ENCODE measurements around the gene LPP. TPM values are rescaled to one million over a fixed set of nuclear protein-coding genes. Genes with fewer than 3 reads are reported as not detected.

The LPP gene
- total RNA-seq, 2 donors from 2014 or later = 1,568 to 1,607 TPM

DNA sequence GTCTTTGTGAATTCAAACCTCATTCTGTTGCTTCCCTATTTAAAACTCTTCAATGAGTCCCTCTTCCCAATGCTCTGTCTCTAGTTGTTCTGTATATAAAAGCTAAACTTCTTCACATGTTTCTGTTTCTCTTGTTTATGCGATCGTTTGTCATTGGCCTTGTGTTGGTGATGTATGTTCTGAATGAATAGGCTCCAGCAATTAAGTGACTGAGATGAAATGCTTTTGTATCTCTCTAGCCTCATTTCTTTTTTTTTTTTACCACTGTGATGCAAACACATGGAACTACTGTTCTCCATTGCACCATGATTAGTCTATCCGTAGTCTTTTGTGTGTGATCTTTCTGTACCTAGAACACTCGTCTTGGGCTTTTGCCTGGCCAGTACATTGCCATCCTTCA, 637.4 kb downstream of the LPP start:
- Histone ChIP-seq H3K4me3 (no peak overlapping the region), H3K27ac (no peak overlapping the region), H3K27me3 (replicated peaks; ENCODE audit: insufficient read depth) (no peaks in the 10 kb centered on the region), H3K4me1 (ENCODE audit: control insufficient read depth in 1 of 2, low read depth in 2 of 2) (peaks cover 15 to 44% of the 10 kb centered on the region in 2 donors), H3K9me3 (no peaks in the 10 kb centered on the region), H3K36me3 (no peaks in the 10 kb centered on the region)
- DNase-seq (ENCODE audit: low spot score) = no peak
- ATAC-seq (ENCODE audit: insufficient number of reproducible peaks, low FRiP score, low read depth) = no peak
- TF ChIP-seq, protein P1, sequence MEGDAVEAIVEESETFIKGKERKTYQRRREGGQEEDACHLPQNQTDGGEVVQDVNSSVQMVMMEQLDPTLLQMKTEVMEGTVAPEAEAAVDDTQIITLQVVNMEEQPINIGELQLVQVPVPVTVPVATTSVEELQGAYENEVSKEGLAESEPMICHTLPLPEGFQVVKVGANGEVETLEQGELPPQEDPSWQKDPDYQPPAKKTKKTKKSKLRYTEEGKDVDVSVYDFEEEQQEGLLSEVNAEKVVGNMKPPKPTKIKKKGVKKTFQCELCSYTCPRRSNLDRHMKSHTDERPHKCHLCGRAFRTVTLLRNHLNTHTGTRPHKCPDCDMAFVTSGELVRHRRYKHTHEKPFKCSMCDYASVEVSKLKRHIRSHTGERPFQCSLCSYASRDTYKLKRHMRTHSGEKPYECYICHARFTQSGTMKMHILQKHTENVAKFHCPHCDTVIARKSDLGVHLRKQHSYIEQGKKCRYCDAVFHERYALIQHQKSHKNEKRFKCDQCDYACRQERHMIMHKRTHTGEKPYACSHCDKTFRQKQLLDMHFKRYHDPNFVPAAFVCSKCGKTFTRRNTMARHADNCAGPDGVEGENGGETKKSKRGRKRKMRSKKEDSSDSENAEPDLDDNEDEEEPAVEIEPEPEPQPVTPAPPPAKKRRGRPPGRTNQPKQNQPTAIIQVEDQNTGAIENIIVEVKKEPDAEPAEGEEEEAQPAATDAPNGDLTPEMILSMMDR (IDR thresholded peaks at IDR 0.05) = no peak

DNA sequence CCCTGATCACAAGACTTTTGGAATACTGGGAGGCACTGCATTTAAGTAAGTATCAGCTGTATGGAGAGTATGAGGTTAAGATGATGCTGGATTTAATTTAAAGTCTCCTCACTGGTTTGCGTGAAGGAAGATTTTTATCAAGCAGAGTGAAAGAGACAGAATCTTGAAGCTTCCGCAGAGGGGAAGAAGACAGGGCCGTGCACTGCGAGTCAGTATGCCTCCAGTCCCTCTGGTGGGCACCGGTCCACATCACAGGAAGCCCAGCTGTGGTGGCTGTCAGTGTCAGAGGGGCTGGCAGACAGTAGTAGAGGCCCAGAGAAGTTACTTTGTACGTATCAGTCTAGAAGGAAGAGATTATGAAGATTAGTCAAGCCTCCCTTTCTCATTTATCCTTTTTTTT, 638.8 kb downstream of the LPP start:
- Histone ChIP-seq H3K4me1 (ENCODE audit: control insufficient read depth in 1 of 2, low read depth in 2 of 2) (peaks cover 27 to 55% of the 10 kb centered on the region in 2 donors), H3K9me3 (no peaks in the 10 kb centered on the region), H3K27ac (peak overlapping the region in 1 of 2 donors; percentile 3), H3K27me3 (replicated peaks; ENCODE audit: insufficient read depth) (no peaks in the 10 kb centered on the region), H3K36me3 (no peaks in the 10 kb centered on the region), H3K4me3 (no peak overlapping the region)
- DNase-seq (ENCODE audit: low spot score) (no peak), ATAC-seq (ENCODE audit: insufficient number of reproducible peaks, low FRiP score, low read depth) (no peak)
- TF ChIP-seq, protein P1 (IDR thresholded peaks at IDR 0.05) = peak; percentile 21

DNA sequence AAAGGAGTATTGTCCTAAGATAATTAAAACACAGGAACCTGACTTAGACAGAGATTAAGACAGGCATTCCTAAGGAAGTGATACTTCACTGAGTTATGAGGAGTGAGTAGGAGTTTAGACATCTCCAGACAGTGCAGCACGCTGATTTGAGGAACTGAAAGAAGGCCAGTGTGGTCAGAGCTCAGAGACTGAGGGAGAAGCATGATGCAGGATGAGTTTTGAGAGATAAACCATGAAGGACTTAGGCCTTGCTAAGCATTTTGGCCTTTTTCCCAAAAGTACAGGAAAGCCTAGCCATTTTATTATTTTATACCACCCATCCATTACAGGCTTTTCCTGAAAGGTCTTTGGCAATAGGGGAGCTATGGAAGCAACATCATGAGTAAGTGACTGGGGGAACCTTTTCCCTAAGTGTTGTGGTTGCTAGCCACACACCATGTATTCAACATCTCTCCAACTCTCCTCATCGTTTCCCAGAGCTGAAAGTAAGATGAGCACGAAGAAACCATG, 642.2 kb downstream of the LPP start:
- peaks cover 37 to 59% of the 10 kb centered on the region in 2 donors for H3K4me1 ChIP-seq (ENCODE audit: control insufficient read depth in 1 of 2, low read depth in 2 of 2)

DNA sequence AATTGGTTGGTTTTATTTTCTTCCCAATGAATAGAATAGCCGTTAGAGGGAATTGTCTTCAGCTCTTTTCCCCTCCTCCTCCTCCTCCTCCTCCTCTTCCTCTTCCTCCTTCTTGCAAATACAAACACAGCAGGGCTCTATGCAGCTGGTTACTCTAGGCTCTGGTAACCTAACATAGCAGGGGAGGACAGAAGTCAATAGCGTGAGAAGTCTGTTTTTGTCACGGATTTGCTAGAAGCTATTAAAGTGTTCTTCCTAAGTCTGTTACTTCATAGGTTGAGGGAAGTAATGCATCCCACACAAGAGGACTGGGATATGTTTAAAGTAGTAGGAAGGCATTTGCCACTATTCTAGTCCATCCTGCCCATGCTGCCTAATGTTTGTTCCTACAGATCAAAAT, 643.1 kb downstream of the LPP start:
- ATAC-seq (ENCODE audit: insufficient number of reproducible peaks, low FRiP score, low read depth) (no peak), DNase-seq (ENCODE audit: low spot score) (no peak)
- TF ChIP-seq, protein P1 (IDR thresholded peaks at IDR 0.05) = no peak
- H3K27me3 ChIP-seq (replicated peaks; ENCODE audit: insufficient read depth) = no peaks in the 10 kb centered on the region
- H3K9me3 ChIP-seq = no peaks in the 10 kb centered on the region
- H3K4me3 ChIP-seq = no peak overlapping the region
- no peaks in the 10 kb centered on the region for H3K36me3 ChIP-seq
- H3K4me1 ChIP-seq (ENCODE audit: control insufficient read depth in 1 of 2, low read depth in 2 of 2) = peaks cover 46 to 66% of the 10 kb centered on the region in 2 donors
- peak overlapping the region in 1 of 2 donors; percentile 49 for H3K27ac ChIP-seq

More for the DNA sequence above, 642.2 kb downstream of the LPP start:
- DNase-seq (ENCODE audit: low spot score) (no peak), ATAC-seq (ENCODE audit: insufficient number of reproducible peaks, low FRiP score, low read depth) (peak; percentile 36)
- Histone ChIP-seq H3K9me3 (no peaks in the 10 kb centered on the region), H3K27ac (peak overlapping the region in 1 of 2 donors; percentile 49), H3K36me3 (no peaks in the 10 kb centered on the region), H3K4me3 (no peak overlapping the region), H3K27me3 (replicated peaks; ENCODE audit: insufficient read depth) (no peaks in the 10 kb centered on the region)
- TF ChIP-seq, protein P1 (IDR thresholded peaks at IDR 0.05) = no peak

DNA sequence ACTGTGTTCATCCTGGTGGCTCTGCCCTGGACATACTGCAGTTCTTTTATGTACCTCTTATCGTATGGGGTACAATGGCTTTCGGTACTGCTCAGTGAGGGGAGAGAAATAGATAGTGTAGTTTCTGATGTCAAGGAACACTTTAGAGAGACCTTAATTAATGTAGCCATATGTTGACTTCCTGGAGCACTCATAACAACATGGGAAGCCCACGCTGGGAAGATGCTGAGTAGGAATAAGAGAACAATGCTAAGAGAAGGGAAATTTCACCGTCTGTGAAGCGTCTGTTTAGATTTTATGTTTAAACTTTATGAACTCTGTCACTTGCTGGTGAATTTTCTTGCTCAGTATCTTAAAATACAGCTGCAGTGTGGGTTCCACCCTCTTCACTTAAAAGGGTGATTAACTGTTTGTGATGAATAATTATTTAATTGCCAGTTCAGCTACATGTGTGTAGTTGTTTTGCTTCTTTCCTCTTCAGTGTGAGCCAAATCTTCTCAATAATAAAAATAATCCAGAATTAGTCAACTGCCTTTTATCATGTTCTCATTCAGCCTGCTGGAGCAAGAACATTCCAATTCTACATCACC, 644.7 kb downstream of the LPP start:
- DNase-seq (ENCODE audit: low spot score) (no peak), ATAC-seq (ENCODE audit: insufficient number of reproducible peaks, low FRiP score, low read depth) (no peak)
- TF ChIP-seq, protein P1 (IDR thresholded peaks at IDR 0.05) = no peak
- Histone ChIP-seq H3K4me1 (ENCODE audit: control insufficient read depth in 1 of 2, low read depth in 2 of 2) (peaks cover 51 to 62% of the 10 kb centered on the region in 2 donors), H3K9me3 (no peaks in the 10 kb centered on the region), H3K27me3 (replicated peaks; ENCODE audit: insufficient read depth) (no peaks in the 10 kb centered on the region), H3K27ac (peak overlapping the region in 1 of 2 donors; percentile 15), H3K4me3 (no peak overlapping the region), H3K36me3 (no peaks in the 10 kb centered on the region)
